ENCODE results near the gene ISOC1.

The ISOC1 gene

DNA sequence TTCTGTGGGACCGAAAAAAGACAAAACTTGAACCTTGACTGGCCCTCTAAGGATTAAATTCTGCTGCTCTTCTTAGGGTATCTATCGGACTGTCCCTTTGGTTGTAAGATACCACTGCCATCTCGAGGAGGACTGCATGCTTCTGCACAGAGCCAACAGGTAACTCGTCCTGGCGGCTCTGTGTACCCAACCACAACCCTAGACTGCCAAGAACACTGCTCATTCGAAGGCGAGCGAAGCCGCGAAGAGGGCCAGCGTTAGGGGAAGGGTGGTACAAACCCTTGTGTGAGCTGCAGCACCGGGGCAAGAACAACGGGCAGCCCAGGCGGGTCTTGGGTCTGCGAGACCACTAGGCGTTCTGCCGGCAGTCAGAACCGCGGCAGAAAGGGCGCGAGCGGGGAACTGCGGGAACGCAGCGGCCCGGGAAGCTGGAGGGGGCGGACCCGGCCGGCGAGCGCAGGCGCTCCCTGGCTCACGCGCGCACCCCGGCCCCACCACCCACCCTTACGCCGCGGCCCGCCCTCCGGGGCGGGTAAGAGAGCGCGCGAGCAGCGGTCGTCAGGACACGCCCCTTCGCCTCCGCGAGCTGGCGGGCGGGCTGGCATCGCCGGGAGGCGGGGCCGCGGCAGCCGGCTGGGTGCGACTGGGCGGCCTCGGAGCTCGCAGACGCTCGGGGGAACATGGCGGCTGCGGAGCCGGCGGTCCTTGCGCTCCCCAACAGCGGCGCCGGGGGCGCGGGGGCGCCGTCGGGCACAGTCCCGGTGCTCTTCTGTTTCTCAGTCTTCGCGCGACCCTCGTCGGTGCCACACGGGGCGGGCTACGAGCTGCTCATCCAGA lies at the start of gene ISOC1:
Gene ISOC1, plus strand, starts transcription at position 663 of the 837 bp plus-strand sequence. Its CDS starts 18 bp downstream, at position 681.
- no peak for DNase-seq (ENCODE audit: low read depth, low spot score)

GRCh38 chr5:129046151-129046550 lies 48.4 kb upstream of the ISOC1 start:
- no peak for DNase-seq (ENCODE audit: low read depth, low spot score)

DNA sequence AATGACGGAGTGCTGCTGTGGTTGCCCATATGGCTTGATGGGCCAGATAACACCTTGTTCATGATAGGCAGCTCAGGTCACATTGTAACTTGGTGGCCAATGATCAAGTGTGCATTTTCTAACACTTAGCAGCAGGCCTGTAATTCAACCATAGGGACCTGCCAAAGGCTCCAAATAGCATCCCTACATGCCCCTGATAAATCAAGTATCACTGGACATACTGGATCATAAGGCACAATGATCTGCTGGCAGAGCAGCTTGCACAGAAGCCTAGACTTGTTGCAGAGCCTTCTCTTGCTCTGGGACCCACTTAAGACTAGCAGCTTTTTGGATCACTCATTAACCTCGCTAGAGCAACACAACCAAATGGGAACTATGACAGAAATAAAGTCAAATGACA lies 46.0 kb upstream of the ISOC1 start:
- DNase-seq (ENCODE audit: low read depth, low spot score) = no peak

DNA sequence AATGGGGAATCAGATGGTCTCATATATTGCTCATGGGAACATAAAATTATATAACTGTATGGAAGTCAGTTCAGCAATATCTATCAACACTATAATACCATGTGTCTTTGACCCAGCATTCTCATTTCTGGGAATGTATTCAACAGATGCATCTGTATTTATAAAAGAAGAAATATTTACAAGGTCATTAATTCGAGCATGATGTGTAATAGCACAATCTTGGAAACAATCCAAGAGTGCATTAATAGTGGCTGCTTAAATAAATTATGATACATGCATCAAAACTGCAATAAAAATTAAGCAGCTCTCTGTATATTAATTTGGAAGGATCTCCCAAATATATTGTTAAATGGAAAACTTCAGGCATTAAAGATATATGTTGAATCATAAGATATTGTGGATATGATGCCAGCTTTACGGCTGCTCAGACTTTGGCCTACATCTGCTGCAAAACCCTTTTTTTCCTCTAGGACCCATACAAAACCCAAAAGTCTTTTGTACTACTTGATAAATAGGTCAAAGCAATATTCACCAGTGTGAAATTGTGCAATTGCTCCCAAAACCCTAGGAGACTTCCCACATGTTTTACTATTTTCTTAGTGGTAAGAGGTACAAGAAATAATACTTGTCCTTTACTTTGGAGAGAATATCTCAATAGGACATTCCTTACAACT lies 45.3 kb upstream of the ISOC1 start:
- DNase-seq (ENCODE audit: low read depth, low spot score) = no peak

DNA sequence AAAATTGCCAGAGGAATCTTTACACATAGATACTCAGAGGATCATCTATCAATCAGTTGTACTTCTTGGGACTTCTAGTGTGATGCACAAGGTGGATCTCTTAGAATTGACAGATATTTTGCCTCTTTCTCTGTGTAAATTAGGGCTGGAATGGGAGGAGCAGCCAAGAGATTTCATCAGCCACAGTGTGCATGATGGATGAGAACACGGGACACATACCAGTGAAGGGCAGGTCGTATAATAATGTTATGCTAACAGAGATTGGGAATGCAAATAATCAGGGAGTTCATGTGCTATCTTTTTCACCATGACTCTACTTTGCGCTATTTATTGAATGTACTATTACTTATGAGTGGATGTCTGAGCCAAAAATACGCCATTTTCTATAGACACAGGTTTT lies 43.3 kb upstream of the ISOC1 start:
- DNase-seq (ENCODE audit: low read depth, low spot score) = no peak

- DNase-seq (ENCODE audit: low read depth, low spot score) = no peak
These were observed 41.1 kb upstream of the ISOC1 start for GRCh38 chr5:129053438-129053837.

GRCh38 chr5:129057329-129057728 lies 37.2 kb upstream of the ISOC1 start:
- no peak for DNase-seq (ENCODE audit: low read depth, low spot score)

DNA sequence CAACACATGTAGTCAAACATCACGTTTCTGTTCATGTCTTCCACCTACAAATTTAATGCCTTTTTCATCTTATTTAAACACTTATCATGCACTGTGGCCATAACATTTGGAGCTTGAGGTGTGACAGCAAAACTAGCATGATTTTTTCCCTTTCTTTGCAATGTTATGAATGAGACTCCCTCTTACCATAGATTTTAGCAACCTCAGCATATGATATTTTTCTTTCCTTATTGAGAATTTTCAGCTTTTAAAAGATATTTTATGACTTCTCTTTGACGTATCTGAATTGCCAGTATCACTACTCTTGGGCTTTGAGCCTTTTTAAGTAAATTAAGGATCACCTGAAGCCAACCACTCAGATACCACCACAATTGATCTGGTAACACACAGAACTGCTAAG lies 32.7 kb upstream of the ISOC1 start:
- no peak for DNase-seq (ENCODE audit: low read depth, low spot score)

DNA sequence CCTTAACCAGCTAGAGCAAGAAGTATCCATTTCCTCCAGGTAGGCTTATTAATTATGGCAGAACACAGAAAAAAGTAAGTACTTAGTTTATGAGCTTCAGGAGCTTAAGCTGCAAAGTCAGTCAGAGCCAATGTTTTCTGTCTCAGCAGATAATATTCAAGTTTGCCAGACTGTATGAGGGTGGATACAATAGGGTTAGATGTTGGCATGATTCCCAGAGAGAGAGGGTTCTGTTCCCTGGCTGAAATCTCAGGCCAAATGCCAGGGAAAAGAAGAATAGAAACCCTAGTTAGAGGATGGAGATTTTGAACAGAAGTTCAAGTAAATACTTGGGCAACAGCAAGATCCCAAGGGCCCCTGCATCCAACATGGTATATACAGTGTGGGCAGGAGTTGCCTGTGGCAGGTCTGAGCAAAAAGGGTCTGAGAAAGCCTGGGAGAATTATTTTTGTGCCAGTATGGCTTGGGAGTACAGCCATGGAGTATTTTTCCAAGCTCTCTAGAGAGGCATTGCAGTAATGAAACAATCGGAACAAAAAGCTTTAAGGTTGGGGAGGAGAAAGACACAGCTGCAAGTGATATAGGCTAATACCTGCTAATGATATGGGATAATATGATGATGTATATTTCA lies 31.0 kb upstream of the ISOC1 start:
- no peak for DNase-seq (ENCODE audit: low read depth, low spot score)

- no peak for DNase-seq (ENCODE audit: low read depth, low spot score)
These were observed 28.8 kb upstream of the ISOC1 start for GRCh38 chr5:129065721-129066120.

DNA sequence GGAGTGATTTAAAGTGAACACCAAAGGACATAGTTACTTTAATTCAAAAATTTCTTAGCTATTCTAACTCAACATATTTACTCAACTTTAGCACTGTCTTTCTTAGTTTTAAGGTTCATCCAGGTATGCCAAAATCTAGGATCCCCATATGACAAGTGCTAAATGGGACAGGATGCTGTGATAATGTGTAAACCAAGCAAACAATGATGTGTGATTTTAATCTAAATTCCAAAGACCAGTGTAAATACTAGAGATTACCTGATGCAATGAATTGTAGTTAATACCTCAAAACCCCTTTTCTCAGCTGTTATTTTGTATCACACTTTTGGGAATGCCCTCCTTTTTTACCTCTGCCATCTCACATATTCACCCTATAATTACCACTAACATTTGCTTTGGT lies 26.8 kb upstream of the ISOC1 start:
- no peak for DNase-seq (ENCODE audit: low read depth, low spot score)

DNA sequence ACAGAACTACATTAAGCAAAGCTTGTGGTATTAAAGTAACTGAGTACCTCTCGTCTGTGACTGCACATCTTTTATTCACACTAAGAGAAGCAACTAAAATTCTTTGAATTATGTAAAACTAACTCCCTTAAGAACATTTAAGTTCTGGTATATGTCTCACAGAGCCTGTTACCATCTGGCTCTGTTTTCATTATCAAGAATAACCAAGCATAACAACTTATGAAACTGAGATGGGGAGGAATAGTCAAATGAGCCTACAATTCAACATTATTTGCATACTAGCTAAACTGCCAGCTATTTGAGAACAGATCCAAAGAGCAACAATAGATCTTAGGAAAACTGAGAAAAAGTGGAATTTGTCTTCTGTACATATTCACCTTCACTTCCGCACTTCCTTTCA lies 25.3 kb upstream of the ISOC1 start:
- no peak for DNase-seq (ENCODE audit: low read depth, low spot score)

- DNase-seq (ENCODE audit: low read depth, low spot score) = no peak
These were observed 21.4 kb upstream of the ISOC1 start for GRCh38 chr5:129073111-129073510.

GRCh38 chr5:129074903-129075302 lies 19.6 kb upstream of the ISOC1 start:
- DNase-seq (ENCODE audit: low read depth, low spot score) = no peak

GRCh38 chr5:129077433-129078075 lies 17.0 kb upstream of the ISOC1 start:
- no peak for DNase-seq (ENCODE audit: low read depth, low spot score)

DNA sequence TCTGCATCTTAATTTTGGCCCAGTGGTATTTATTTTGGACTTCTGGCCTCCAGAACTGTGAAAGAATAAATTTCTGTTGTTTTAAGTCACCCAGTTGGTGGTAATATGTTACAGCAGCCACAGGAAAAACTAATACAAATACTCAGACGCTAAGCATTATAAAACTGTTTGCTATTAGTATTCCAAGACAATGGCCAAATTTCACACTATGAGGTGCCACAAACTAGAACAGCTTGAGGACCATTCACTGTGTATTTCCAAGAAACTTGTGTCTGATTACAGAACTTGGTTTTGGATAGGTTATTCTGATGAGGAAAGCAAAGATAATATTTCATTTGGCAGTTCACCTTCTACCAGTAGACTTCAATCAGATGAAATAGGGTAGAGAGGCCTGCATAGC lies 16.3 kb upstream of the ISOC1 start:
- no peak for DNase-seq (ENCODE audit: low read depth, low spot score)

DNA sequence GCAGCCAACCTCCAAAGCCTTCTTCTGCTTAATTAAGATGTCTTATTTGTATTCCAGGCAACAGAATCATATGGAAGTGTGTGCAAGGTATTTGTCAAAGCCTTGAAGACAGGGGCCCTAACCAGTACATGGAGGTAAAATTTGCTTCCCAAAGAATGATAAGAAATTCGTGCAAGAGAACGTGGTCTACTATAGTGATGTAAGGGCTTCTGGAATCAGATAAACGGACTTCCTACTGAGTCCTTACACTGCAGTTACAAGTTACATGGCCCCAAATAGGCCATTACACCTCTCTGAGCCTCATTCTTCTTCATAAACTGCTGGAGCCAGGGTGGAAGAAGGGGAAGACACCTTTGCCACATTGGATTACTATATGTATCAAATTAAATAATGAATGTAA lies 15.9 kb upstream of the ISOC1 start:
- no peak for DNase-seq (ENCODE audit: low read depth, low spot score)

GRCh38 chr5:129079496-129079895 lies 15.1 kb upstream of the ISOC1 start:
- no peak for DNase-seq (ENCODE audit: low read depth, low spot score)

DNA sequence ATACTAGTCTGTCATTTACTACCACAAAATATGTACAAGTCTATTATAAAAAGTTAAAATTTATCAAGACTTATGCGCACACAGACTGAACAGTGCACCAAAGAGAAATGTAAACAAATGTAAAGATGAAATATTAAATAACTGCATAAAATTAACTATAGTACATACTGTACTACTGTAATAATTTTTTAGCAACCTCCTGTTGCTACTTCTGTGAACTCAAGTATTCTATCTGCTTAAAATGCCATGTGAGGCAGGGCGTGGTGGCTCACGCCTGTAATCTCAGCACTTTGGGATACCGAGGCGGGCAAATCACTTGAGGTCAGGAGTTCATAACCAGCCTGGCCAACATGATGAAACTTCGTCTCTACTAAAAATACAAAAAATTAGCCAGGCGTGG lies 13.8 kb upstream of the ISOC1 start:
- DNase-seq (ENCODE audit: low read depth, low spot score) = no peak

- no peak for DNase-seq (ENCODE audit: low read depth, low spot score)
These were observed 12.1 kb upstream of the ISOC1 start for GRCh38 chr5:129082225-129083136.
